Measurements from ENCODE around the gene DPP6. TPM values are rescaled to one million over a fixed set of nuclear protein-coding genes. Genes with fewer than 3 reads are reported as not detected.

Gene DPP6
- total and polyA plus RNA-seq, 9 of the 15 experiments (the other 6 are each of a cell fraction or from before 2014, with no cell fraction given), result not detected

DNA sequence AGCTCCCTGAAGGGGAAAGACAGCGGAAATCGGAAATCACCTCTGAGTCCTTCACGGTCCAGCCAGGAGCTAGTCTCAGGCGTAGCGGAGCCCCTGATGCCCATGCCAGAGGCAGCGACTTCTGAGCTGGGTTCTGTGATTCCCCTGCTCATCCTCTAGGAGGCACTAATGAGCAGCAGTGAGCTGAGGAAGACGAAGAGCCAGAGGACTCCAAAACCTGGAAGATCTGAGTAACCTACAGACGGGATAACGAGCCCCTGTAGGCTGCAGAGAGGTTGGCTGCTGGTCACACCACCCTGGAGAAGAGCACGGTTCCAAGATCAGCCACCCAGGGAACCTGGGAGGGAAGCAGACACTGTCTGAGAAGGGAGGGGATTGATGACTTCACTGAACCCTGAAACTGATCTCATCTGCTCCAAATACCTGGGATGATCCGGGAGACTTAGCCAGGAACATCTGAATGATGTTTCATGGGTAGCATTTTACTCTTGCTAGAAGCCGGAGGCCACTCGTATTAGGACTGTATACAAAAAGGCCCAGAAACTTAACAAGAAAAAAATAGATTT, 646.6 kb downstream of the DPP6 start (continued):
- TF ChIP-seq FOXP4 (CRISPR knock-in tag; IDR thresholded peaks at IDR 0.05; ENCODE audit: borderline replicate concordance), result no peak
- no peak for TF ChIP-seq SRSF3 (IDR thresholded peaks at IDR 0.05; ENCODE audit: insufficient read depth, low read length)
- TF ChIP-seq GATAD2A (IDR thresholded peaks at IDR 0.05), result no peak
- no peak for TF ChIP-seq TSHZ1 (CRISPR knock-in tag; IDR thresholded peaks at IDR 0.05)
- TF ChIP-seq PHB (CRISPR knock-in tag; IDR thresholded peaks at IDR 0.05), result no peak
- TF ChIP-seq, protein P1, sequence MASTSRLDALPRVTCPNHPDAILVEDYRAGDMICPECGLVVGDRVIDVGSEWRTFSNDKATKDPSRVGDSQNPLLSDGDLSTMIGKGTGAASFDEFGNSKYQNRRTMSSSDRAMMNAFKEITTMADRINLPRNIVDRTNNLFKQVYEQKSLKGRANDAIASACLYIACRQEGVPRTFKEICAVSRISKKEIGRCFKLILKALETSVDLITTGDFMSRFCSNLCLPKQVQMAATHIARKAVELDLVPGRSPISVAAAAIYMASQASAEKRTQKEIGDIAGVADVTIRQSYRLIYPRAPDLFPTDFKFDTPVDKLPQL (IDR thresholded peaks at IDR 0.05; ENCODE audit: extremely low read depth, insufficient read length), result no peak
- TF ChIP-seq ERF (CRISPR knock-in tag; IDR thresholded peaks at IDR 0.05), result no peak
- TF ChIP-seq ZNF766 (CRISPR knock-in tag; conservative IDR thresholded peaks at IDR 0.05), result no peak
- no peak for TF ChIP-seq THRAP3 (IDR thresholded peaks at IDR 0.05; ENCODE audit: borderline replicate concordance)
- TF ChIP-seq ESRRB (CRISPR knock-in tag; IDR thresholded peaks at IDR 0.05; ENCODE audit: borderline replicate concordance), result no peak
- TF ChIP-seq ZNF41 (CRISPR knock-in tag; conservative IDR thresholded peaks at IDR 0.05), result no peak
- TF ChIP-seq ZNF354B (CRISPR knock-in tag; IDR thresholded peaks at IDR 0.05), result no peak
- TF ChIP-seq RBM17 (IDR thresholded peaks at IDR 0.05; ENCODE audit: borderline replicate concordance, low read depth, low read length), result no peak
- TF ChIP-seq, protein P2, sequence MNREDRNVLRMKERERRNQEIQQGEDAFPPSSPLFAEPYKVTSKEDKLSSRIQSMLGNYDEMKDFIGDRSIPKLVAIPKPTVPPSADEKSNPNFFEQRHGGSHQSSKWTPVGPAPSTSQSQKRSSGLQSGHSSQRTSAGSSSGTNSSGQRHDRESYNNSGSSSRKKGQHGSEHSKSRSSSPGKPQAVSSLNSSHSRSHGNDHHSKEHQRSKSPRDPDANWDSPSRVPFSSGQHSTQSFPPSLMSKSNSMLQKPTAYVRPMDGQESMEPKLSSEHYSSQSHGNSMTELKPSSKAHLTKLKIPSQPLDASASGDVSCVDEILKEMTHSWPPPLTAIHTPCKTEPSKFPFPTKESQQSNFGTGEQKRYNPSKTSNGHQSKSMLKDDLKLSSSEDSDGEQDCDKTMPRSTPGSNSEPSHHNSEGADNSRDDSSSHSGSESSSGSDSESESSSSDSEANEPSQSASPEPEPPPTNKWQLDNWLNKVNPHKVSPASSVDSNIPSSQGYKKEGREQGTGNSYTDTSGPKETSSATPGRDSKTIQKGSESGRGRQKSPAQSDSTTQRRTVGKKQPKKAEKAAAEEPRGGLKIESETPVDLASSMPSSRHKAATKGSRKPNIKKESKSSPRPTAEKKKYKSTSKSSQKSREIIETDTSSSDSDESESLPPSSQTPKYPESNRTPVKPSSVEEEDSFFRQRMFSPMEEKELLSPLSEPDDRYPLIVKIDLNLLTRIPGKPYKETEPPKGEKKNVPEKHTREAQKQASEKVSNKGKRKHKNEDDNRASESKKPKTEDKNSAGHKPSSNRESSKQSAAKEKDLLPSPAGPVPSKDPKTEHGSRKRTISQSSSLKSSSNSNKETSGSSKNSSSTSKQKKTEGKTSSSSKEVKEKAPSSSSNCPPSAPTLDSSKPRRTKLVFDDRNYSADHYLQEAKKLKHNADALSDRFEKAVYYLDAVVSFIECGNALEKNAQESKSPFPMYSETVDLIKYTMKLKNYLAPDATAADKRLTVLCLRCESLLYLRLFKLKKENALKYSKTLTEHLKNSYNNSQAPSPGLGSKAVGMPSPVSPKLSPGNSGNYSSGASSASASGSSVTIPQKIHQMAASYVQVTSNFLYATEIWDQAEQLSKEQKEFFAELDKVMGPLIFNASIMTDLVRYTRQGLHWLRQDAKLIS (CRISPR knock-in tag; IDR thresholded peaks at IDR 0.05), result no peak
- TF ChIP-seq ZNF274 (IDR thresholded peaks at IDR 0.05; ENCODE audit: borderline replicate concordance, low read depth, low read length), result no peak
- TF ChIP-seq RAD51 (IDR thresholded peaks at IDR 0.05; ENCODE audit: borderline replicate concordance, low read depth), result no peak
- TF ChIP-seq, protein P3, sequence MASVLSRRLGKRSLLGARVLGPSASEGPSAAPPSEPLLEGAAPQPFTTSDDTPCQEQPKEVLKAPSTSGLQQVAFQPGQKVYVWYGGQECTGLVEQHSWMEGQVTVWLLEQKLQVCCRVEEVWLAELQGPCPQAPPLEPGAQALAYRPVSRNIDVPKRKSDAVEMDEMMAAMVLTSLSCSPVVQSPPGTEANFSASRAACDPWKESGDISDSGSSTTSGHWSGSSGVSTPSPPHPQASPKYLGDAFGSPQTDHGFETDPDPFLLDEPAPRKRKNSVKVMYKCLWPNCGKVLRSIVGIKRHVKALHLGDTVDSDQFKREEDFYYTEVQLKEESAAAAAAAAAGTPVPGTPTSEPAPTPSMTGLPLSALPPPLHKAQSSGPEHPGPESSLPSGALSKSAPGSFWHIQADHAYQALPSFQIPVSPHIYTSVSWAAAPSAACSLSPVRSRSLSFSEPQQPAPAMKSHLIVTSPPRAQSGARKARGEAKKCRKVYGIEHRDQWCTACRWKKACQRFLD (CRISPR knock-in tag; IDR thresholded peaks at IDR 0.05), result no peak
